Testis (tissue), 3 donors: ENCODE data around the gene MACO1. TPM values are rescaled to one million over a fixed set of nuclear protein-coding genes. Genes with fewer than 3 reads are reported as not detected.

Experiments
- DNase-seq: peaks from one replicate; pipeline ENCODE4 v3.0.0-alpha.2; 2019
- H3K27ac ChIP-seq, 2 donors: fragments of 200-600 bp; sonication (generic); one replicate each; pipeline ENCODE4 v1.5.1; 2019
- H3K27me3 ChIP-seq: fragments of 200-600 bp; sonication (generic); one replicate; pipeline ENCODE4 v1.5.1; 2019
- H3K36me3 ChIP-seq: fragments of 200-600 bp; sonication (generic); one replicate; pipeline ENCODE4 v1.5.1; 2017; ENCODE audit warnings: low read depth; ENCODE audit errors: missing control alignments
- H3K4me1 ChIP-seq: fragments of 200-600 bp; sonication (generic); one replicate; pipeline ENCODE4 v1.5.1; 2019
- H3K4me3 ChIP-seq, 2 donors: fragments of 200-600 bp; sonication (generic); one replicate each; pipeline ENCODE4 v1.5.1; 2017 to 2019
- H3K9me3 ChIP-seq: fragments of 200-600 bp; sonication (generic); one replicate; pipeline ENCODE4 v1.5.1; 2017
- CTCF ChIP-seq, 3 experiments: fragments of 450-650 bp in 2 of 3; fragments of 200-600 bp in 1 of 3; sonication (generic) in 1 of 3; IDR thresholded peaks; one replicate each; pipeline ENCODE4 v1.5.1; 2016 to 2019; ENCODE audit warnings: antibody characterized with exemption in 3 of 3, mild to moderate bottlenecking in 2 of 3, moderate library complexity in 1 of 3
- POLR2A ChIP-seq: fragments of 450-650 bp; IDR thresholded peaks from one replicate; pipeline ENCODE4 v1.6.1; 2017; ENCODE audit warnings: antibody characterized with exemption, mild to moderate bottlenecking, moderate library complexity
- WGBS, 2 donors: methylation state at CpG; one replicate each; pipeline ENCODE4 v1.1.5; 2018; 5-methylcytosine and 5-hydroxymethylcytosine counted together
- intact Hi-C: fragments of 100-400 bp; cut with DNase I; formaldehyde crosslinking; loops from one replicate; pipeline ENCODE4 v1.15.1; 2023; ENCODE audit warnings: low total_unique reads
- polyA plus RNA-seq: library from polyadenylated mRNA; stranded (reverse); fragments of 350-450 nt; fragmentation: Illumina TruSeq; extraction: RNeasy Lipid Tissue Mini Kit (QIAGEN cat#74804); gene quantifications from one replicate; pipeline ENCODE4 v1.2.3, GENCODE V29; 2014; ENCODE audit warnings: low read depth, low replicate concordance; ENCODE audit not compliant: insufficient read depth
- total RNA-seq, 2 donors: library from RNA; depleted of rRNA; stranded (reverse); fragments of >200 nt; gene quantifications; one replicate each; pipeline ENCODE4 v1.2.3, GENCODE V29; 2016

Gene MACO1
- total and polyA plus RNA-seq, 3 donors from 2014 or later: 22.1 to 51.3 (median 25.4) TPM

GRCh38 chr1:25546193-25546592, 115.5 kb downstream of the MACO1 start:
- no peak overlapping the region for H3K27ac ChIP-seq
- no peaks in the 10 kb centered on the region for H3K36me3 ChIP-seq
- no peak for DNase-seq
- no peak overlapping the region for H3K4me3 ChIP-seq
- no peak for TF ChIP-seq CTCF (IDR thresholded peaks at IDR 0.05)
- peaks cover 42% of the 10 kb centered on the region for H3K4me1 ChIP-seq
- 53 to 60% methylated on average over 1 of the region's 1 CpG for WGBS, 2 donors
- no peaks in the 10 kb centered on the region for H3K9me3 ChIP-seq
- H3K27me3 ChIP-seq: no peaks in the 10 kb centered on the region
- intact Hi-C loops: no loop called here

- no peak for DNase-seq
- peaks cover 35% of the 10 kb centered on the region for H3K4me1 ChIP-seq
- no peak overlapping the region for H3K27ac ChIP-seq
- no peak overlapping the region for H3K4me3 ChIP-seq
- TF ChIP-seq POLR2A (no peak), CTCF (IDR thresholded peaks at IDR 0.05) (no peak)
- intact Hi-C loops: no loop called here
- no peaks in the 10 kb centered on the region for H3K27me3 ChIP-seq
- H3K36me3 ChIP-seq: no peaks in the 10 kb centered on the region
- no peaks in the 10 kb centered on the region for H3K9me3 ChIP-seq
- 77% methylated on average over 4 of the region's 4 CpGs for WGBS, 2 donors
These were observed 117.9 kb downstream of the MACO1 start for GRCh38 chr1:25548601-25549000.

GRCh38 chr1:25549273-25550154, 118.8 kb downstream of the MACO1 start:
- Histone ChIP-seq H3K9me3 (no peaks in the 10 kb centered on the region), H3K27me3 (no peaks in the 10 kb centered on the region), H3K4me1 (peaks cover 33% of the 10 kb centered on the region), H3K27ac (no peak overlapping the region), H3K36me3 (no peaks in the 10 kb centered on the region), H3K4me3 (no peak overlapping the region)
- TF ChIP-seq POLR2A: no peak
- no peak for TF ChIP-seq CTCF (IDR thresholded peaks at IDR 0.05)
- intact Hi-C loops: no loop called here
- no peak for DNase-seq
- 57 to 63% methylated on average over 5 to 19 of the region's 19 CpGs for WGBS, 2 donors

Other genes starting within 250 kb of the MACO1 start
- 10 to 100 TPM; 33.9 to 38.2 TPM for gene SYF2, start 198.4 kb upstream of the MACO1 start, total RNA-seq
- 40.7 TPM for gene SYF2, start 198.4 kb upstream of the MACO1 start, polyA plus RNA-seq
- gene RSRP1, start 183.4 kb upstream of the MACO1 start, total RNA-seq: 100 to 1,000 TPM; 171 to 175 TPM
- gene RSRP1, start 183.4 kb upstream of the MACO1 start, polyA plus RNA-seq: 73.7 TPM
- under 1 TPM; 0.47 to 0.50 TPM for gene RHD, start 158.4 kb upstream of the MACO1 start, total RNA-seq
- gene RHD, start 158.4 kb upstream of the MACO1 start, polyA plus RNA-seq: 0.34 TPM
- gene TMEM50A, start 92.6 kb upstream of the MACO1 start, total RNA-seq: 10 to 100 TPM; 52.6 to 57.2 TPM
- 58.0 TPM for gene TMEM50A, start 92.6 kb upstream of the MACO1 start, polyA plus RNA-seq
- 1 to 10 TPM; 3.9 to 4.2 TPM for gene RHCE, start 10.1 kb upstream of the MACO1 start, total RNA-seq
- 1.2 TPM for gene RHCE, start 10.1 kb upstream of the MACO1 start, polyA plus RNA-seq
- gene LDLRAP1, start 112.7 kb downstream of the MACO1 start, total RNA-seq: 10 to 100 TPM; 16.6 to 19.8 TPM
- gene LDLRAP1, start 112.7 kb downstream of the MACO1 start, polyA plus RNA-seq: 11.7 TPM
- gene MAN1C1, start 185.9 kb downstream of the MACO1 start, total RNA-seq: 10 to 100 TPM; 12.8 to 21.1 TPM
- gene MAN1C1, start 185.9 kb downstream of the MACO1 start, polyA plus RNA-seq: 14.8 TPM